MCF 10A (cell line): ENCODE results near the gene PRR15L. TPM values are rescaled to one million over a fixed set of nuclear protein-coding genes. Genes with fewer than 3 reads are reported as not detected.

Experiments
- BruUV-seq: library from RNA; stranded (reverse); fragments of 400-500 nt; replicated peaks from 2 replicates; lab custom pipeline; 2021; lab: Mats Ljungman, UMichigan
- CTCF ChIA-PET: fragments of 300-600 bp; sonication (Branson Sonifier 250); formaldehyde crosslinking; extraction: SDS; loops from one replicate; lab custom pipeline; 2021; ENCODE audit warnings: antibody characterized with exemption, inconsistent platforms; lab: Yijun Ruan, JAX
- POLR2A ChIA-PET: fragments of 300-600, 350-650 bp; sonication (Branson Sonifier 250); formaldehyde crosslinking; extraction: SDS; loops from one replicate; lab custom pipeline; 2020; ENCODE audit warnings: antibody characterized with exemption, inconsistent platforms; lab: Yijun Ruan, JAX
- DNase-seq: peaks from one replicate; pipeline ENCODE4 v3.0.0-alpha.2; 2018; ENCODE audit not compliant: unreplicated experiment
- H3K27ac Mint-ChIP-seq: one replicate; pipeline ENCODE4 v1.8.0; 2022; ENCODE audit warnings: mild to moderate bottlenecking, low read depth, mixed read lengths; ENCODE audit not compliant: unreplicated experiment
- H3K27me3 Mint-ChIP-seq: one replicate; pipeline ENCODE4 v1.8.0; 2022; ENCODE audit warnings: mixed read lengths; ENCODE audit not compliant: insufficient read depth, unreplicated experiment
- H3K36me3 Mint-ChIP-seq: one replicate; pipeline ENCODE4 v1.8.0; 2022; ENCODE audit warnings: mild to moderate bottlenecking, moderate library complexity, mixed read lengths; ENCODE audit not compliant: insufficient read depth, unreplicated experiment
- H3K4me1 Mint-ChIP-seq: one replicate; pipeline ENCODE4 v1.8.0; 2022; ENCODE audit warnings: mixed read lengths; ENCODE audit not compliant: insufficient read depth, unreplicated experiment
- H3K4me3 Mint-ChIP-seq: one replicate; pipeline ENCODE4 v1.8.0; 2022; ENCODE audit warnings: mild to moderate bottlenecking, moderate library complexity, mixed read lengths; ENCODE audit not compliant: unreplicated experiment
- H3K9me3 Mint-ChIP-seq: one replicate; pipeline ENCODE4 v1.8.0; 2022; ENCODE audit warnings: mixed read lengths; ENCODE audit not compliant: unreplicated experiment
- intact Hi-C: fragments of 100-400 bp; cut with micrococcal nuclease; formaldehyde crosslinking; loops from 2 replicates; pipeline ENCODE4 v1.14.1; 2022
- total RNA-seq: library from RNA; stranded (reverse); gene quantifications from 2 replicates; pipeline ENCODE4 v1.2.3, GENCODE V29; 2022
- TF ChIP-seq, protein P1 (sequence below): fragments of 200-600 bp; IDR thresholded peaks from one replicate; pipeline ENCODE4 v1.8.0; 2022; ENCODE audit warnings: antibody characterized with exemption, mild to moderate bottlenecking; ENCODE audit not compliant: unreplicated experiment

PRR15L gene
- total RNA-seq, 1 experiment from 2014 or later = not detected

DNA sequence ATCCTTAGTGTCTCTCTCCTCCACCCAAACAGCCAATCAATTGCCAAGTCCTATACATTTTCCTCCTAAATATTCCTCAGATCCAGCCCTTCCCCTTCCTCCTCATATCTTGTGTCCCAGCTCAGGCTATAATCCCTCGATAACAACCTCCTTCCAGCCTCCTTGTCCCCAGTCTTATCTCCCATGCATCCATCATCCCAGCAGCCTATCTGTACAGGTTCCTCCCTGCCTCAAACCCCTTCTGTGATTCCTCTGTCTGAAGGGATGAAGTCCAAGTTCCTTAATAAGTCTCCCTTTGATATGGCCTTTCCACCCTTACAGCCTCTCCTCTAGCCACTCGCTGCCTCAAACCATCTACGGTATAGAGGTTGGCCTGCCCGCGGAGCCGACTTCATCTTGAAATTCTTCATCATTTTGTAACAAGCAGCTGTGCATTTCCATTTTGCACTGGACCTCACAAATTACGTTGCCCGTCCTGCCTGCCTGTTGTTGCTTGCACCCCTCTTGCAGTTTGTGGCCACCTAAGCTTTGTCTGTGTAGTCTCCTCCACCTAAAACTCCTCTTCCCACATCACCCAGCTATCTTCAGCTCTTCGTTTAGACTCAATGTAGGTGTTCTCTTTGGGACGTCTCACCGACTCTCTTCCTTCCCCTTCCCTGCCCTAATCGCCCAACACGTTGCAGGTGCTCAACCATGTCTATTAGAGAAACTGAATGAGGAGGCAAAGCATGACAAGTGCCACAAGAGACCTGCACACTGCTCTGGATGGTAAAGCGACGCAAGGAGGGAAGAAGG is 12.4 kb upstream of the PRR15L start:
- peaks cover 31% of the 10 kb centered on the region for H3K4me1 Mint-ChIP-seq
- no TSS peak for BruUV-seq
- H3K4me3 Mint-ChIP-seq = peak overlapping the region; percentile 94
- TF ChIP-seq, protein P1, sequence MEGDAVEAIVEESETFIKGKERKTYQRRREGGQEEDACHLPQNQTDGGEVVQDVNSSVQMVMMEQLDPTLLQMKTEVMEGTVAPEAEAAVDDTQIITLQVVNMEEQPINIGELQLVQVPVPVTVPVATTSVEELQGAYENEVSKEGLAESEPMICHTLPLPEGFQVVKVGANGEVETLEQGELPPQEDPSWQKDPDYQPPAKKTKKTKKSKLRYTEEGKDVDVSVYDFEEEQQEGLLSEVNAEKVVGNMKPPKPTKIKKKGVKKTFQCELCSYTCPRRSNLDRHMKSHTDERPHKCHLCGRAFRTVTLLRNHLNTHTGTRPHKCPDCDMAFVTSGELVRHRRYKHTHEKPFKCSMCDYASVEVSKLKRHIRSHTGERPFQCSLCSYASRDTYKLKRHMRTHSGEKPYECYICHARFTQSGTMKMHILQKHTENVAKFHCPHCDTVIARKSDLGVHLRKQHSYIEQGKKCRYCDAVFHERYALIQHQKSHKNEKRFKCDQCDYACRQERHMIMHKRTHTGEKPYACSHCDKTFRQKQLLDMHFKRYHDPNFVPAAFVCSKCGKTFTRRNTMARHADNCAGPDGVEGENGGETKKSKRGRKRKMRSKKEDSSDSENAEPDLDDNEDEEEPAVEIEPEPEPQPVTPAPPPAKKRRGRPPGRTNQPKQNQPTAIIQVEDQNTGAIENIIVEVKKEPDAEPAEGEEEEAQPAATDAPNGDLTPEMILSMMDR = no peak
- intact Hi-C loops = loop anchor here (1.0 to 2.0 kb wide), 2 partner anchors 21 to 73 kb away; partner anchors contain the start of gene SP2
- ChIA-PET POLR2A (interaction anchor here (0.6 to 9.4 kb wide), 24 partner anchors 8 to 204 kb away, joined by 3 to 256 read pairs (median 6); partner anchors contain the start of genes LRRC46, MRPL10, NFE2L1 and PNPO), CTCF (interaction anchor here (0.5 to 11.2 kb wide), 19 partner anchors 11 to 129 kb away, joined by 3 to 336 read pairs (median 4); partner anchors contain the start of genes PNPO, PRR15L, SCRN2 and SP6)
- H3K27me3 Mint-ChIP-seq = no peaks in the 10 kb centered on the region
- peak overlapping the region; percentile 88 for H3K27ac Mint-ChIP-seq
- H3K9me3 Mint-ChIP-seq = no peaks in the 10 kb centered on the region
- DNase-seq = no peak
- H3K36me3 Mint-ChIP-seq = peaks cover 28% of the 10 kb centered on the region

DNA sequence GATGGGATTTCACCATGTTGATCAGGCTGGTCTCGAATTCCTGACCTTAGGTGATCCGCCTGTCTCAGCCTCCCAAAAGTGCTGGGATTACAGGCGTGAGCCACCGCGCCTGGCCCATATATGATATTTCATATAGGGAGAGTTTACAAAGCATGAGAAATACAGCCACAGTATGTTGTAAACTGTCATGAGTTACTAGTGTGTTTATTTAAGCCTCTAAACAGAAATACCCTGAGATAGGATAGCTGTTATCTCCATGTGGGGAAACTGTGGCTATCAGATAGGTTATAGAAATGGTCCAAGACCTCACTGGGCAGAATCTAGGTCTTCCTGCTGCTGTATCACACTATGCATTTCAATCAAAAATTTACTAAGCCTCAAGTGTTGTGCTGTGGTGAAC is 11.2 kb upstream of the PRR15L start:
- CTCF ChIA-PET = interaction anchor here (0.6 to 11.2 kb wide), 5 partner anchors 9 to 86 kb away, joined by 3 to 336 read pairs (median 3); partner anchors contain the start of gene PRR15L
- H3K36me3 Mint-ChIP-seq = peaks cover 21% of the 10 kb centered on the region
- intact Hi-C loops = no loop called here
- H3K4me3 Mint-ChIP-seq = no peak overlapping the region
- TF ChIP-seq, protein P1 = no peak
- H3K9me3 Mint-ChIP-seq = no peaks in the 10 kb centered on the region
- POLR2A ChIA-PET = interaction anchor here (0.7 to 9.4 kb wide), 5 partner anchors 16 to 132 kb away, joined by 3 to 256 read pairs (median 18); partner anchors contain the start of genes PNPO, PRR15L and SP2
- no peak for DNase-seq
- peaks cover 31% of the 10 kb centered on the region for H3K4me1 Mint-ChIP-seq
- no TSS peak for BruUV-seq
- no peak overlapping the region for H3K27ac Mint-ChIP-seq
- no peaks in the 10 kb centered on the region for H3K27me3 Mint-ChIP-seq

DNA sequence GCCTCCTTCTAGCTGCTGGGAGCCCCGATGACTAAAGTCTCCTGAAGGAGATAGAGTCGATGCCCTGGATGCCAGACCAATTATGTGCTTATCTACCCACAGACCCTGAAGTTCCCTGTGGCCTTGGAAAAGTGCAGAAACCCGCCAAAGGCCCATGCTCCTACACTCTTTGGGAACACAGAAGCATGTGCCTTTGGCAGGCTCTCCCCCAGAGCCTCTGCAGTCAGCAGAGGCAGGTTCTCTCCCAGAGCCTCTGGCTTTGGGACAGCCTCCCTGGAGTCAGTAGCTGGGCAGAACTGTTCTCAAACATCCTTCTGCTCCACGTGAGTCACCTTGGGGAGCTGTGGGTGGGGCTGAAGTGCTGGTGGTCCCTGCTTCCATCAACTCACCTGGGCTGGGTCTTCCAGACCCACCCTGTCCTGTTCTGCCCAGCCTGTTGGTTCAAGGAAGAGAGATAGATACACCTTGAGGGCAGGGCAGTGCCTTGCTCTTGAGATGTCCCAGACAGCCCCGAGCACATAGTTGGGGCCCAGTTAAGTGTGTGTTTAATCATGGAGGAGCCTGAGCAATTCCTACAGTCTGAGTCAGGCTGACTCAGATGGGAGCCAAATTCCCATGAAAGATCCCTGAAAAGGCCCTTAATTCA is 10.0 kb upstream of the PRR15L start:
- intact Hi-C loops = no loop called here
- POLR2A ChIA-PET = interaction anchor here (0.6 to 9.4 kb wide), 6 partner anchors 14 to 84 kb away, joined by 3 to 256 read pairs (median 6); partner anchors contain the start of genes PNPO, PRR15L and SP2
- Mint-ChIP-seq H3K9me3 (no peaks in the 10 kb centered on the region), H3K27ac (peak overlapping the region; percentile 90), H3K27me3 (no peaks in the 10 kb centered on the region), H3K36me3 (peaks cover 10% of the 10 kb centered on the region), H3K4me3 (no peak overlapping the region), H3K4me1 (peaks cover 31% of the 10 kb centered on the region)
- CTCF ChIA-PET = interaction anchor here (0.6 to 11.2 kb wide), 6 partner anchors 17 to 235 kb away, joined by 3 to 336 read pairs (median 4); partner anchors contain the start of gene PRR15L
- peak; percentile 80 for DNase-seq
- TF ChIP-seq, protein P1 = no peak
- BruUV-seq = no TSS peak
